GM18867 (cell line): ENCODE measurements around the gene KYAT1.
A peak's percentile ranks its signal among the peaks of the same experiment; 100 is the strongest.

ENCODE experiments used
- ATAC-seq: cut with Tn5 transposase; IDR thresholded peaks from one replicate; pipeline ENCODE4 v1.9.1; 2021; ENCODE audit warnings: mild to moderate bottlenecking, moderate library complexity; ENCODE audit not compliant: unreplicated experiment

KYAT1 gene

DNA sequence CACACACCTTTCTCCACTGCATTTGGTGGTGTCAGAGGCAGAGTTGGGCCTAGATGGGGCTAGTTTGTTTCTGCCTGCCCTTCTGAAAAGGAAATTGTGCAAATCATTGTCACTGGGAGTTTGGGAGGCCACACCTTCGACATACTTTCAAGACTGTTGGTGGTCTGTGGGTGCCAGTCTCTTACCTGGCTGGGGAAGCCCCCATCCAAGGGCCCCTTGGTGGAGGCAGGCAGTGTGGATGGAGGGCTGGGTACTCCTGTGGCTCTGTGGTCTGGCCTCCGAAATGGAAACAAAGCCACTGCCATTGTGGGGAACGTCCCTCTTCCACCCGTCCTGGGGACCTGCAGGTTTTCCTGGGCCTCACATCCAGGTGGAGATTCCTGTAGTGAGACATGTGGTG is 28.1 kb upstream of the KYAT1 start:
- ATAC-seq = no peak

DNA sequence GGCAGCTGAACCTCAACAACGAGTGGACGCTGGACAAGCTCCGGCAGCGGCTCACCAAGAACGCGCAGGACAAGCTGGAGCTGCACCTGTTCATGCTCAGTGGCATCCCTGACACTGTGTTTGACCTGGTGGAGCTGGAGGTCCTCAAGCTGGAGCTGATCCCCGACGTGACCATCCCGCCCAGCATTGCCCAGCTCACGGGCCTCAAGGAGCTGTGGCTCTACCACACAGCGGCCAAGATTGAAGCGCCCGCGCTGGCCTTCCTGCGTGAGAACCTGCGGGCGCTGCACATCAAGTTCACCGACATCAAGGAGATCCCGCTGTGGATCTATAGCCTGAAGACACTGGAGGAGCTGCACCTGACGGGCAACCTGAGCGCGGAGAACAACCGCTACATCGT is 26.6 kb upstream of the KYAT1 start:
- ATAC-seq = no peak

DNA sequence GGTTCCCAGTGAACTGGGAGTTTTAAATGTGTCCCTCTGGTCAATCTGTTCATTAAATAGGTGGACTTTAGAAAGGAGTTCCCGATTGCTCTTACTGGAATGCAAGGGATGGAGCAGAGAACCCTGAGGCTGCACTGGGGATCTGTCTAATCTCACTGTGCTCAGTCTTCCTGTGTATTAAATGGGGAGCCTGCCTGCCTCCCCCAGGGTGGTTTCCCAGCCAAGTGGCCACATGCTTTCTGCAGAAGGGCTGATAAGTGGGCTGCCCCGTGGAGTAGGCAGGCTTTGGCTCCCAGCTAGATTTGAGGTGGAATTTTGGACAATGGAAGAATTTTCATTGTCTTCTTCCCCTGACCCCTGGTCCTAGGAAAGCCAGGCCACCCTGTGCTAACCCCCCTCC is 25.0 kb upstream of the KYAT1 start:
- no peak for ATAC-seq

DNA sequence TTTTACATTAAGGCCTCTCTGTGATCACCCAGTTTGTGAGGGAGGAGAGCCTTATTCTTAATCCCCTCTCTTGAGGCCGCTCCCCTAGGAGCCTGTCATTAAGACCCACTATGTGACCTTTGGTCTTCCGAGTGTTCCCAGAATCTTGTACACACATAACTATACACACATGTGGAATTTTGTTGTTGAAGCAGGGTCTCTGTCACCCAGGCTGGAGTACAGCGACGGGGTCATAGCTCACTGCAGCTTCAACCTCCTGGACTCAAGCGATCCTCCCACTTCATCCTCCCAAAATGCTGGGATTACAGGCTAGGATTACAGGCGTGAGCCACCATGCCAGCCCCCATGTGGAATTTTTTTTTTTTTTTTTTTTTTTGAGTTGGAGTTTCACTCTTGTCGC is 24.2 kb upstream of the KYAT1 start:
- ATAC-seq = no peak

DNA sequence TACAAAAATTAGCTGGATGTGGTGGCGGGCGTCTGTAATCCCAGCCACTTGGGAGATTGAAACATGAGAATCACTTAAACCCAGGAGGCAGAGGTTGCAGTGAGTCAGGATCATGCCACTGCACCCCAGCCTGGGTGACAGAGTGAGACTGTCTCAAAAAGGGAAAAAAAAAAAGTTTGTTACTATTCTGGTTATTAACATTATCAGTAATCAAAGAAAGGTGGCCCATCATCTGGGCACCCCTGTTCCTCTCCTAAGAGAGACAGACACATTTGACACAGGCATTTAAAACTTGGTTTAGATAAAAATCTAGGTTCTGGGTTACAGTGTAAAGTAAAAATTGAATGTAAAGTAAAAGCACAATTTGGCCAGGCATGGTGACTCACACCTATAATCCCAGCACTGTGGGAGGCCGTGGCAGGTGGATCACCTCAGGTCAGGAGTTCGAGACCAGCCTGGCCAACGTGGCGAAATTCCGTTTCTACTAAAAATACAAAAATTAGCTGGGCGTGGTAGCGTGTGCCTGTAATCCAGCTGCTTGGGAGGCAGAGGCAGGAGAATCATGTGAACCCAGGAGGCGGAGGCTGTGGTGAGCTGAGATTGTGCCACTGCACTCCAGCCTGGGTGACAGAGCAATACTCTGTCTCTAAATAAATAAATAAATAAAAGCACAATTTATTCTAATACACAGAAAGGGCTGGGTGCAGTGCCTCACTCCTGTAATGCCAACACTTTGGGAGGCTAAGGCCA is 22.3 kb upstream of the KYAT1 start:
- ATAC-seq = no peak

DNA sequence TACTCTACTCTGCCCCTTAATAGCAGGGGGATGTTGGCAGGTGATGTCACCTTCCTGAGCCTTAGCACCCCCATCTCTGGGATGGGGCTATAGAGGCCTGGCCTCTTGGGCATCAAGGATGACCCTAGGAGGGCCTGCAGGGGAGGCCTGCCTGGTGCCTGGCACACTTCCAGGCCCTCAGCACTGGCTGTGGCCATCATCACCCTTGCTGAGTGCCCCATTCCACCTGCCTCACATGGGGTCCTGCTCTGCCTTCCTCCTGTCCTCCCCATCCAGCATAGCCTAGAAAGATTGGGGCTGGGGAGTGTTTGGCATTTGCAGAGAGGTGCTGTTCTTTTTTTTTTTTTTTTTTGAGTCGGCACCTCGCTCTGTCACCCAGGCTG is 21.3 kb upstream of the KYAT1 start:
- no peak for ATAC-seq

DNA sequence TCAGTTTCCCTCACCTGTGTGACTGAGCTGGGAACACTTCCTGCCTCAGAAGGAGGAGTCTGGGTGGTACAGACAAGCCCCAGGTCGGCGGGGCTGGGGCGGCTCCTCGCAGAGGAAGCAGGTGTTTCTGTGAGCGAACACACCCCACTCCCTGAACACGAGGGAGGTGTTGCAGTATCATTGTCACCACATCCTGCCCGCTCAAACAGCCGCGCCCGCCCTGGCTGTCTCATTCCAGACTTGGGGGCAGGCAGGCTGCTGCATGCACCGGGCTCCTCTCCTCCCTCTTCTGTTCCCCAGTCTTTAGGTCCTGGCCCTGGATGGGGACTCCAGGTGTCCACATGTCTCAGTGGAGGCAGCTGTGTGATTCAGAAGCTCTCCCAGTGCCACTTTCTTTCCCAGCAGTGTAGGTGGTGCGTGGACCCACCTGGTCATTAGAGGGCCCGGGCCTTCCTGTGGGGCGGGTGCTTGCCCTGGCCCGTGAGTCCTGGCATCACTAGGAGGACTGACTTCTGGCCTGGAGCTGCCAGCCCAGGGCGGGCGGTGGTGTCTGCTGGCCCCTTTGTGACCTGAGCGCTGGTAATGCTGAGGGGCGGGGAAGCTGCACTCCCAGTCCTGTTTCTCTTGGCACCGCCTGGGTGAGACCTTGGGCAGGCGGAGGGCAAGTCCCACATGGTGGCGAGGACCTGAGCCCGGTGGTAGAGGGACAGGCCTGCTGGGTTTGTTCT is 20.8 kb upstream of the KYAT1 start:
- peak; percentile 82 for ATAC-seq

DNA sequence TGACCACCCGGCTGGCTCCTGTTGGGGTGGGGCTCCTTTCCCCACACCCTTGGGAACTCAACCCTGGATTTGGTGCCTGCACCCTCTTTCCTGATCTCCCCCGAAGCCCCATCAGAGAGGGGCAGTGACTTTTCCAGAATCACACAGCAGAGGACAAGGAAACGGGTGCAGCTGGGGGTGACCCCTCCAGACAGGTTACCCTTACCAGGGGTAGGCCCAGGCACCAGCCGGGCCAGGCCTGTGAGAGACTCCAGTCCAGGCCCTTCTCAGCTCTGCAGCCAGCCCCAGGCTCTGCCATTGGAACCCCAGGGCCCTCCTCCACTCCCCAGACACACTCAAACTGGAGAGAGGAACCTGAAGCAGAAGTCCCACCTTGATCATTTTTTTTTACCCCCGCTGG is 20.1 kb upstream of the KYAT1 start:
- peak; percentile 7 for ATAC-seq

DNA sequence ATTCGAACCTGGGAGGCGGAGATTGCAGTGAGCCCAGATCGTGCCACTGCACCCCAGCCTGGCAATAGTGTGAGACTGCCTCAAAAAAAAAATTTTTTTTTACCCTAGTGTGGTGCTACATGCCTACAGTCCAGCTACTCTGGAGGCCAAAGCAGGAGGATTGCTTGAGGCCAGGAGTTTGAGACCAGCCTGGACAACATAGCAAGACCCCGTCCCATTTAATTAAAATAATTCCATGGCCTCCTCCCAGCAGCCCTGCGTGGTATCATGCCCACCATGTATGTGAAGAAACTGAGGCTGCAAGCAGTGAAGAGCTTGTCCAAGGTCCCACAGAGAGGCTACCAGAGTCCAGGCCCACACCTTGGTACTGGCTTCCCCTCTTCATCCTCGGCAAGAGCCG is 19.6 kb upstream of the KYAT1 start:
- ATAC-seq = no peak

DNA sequence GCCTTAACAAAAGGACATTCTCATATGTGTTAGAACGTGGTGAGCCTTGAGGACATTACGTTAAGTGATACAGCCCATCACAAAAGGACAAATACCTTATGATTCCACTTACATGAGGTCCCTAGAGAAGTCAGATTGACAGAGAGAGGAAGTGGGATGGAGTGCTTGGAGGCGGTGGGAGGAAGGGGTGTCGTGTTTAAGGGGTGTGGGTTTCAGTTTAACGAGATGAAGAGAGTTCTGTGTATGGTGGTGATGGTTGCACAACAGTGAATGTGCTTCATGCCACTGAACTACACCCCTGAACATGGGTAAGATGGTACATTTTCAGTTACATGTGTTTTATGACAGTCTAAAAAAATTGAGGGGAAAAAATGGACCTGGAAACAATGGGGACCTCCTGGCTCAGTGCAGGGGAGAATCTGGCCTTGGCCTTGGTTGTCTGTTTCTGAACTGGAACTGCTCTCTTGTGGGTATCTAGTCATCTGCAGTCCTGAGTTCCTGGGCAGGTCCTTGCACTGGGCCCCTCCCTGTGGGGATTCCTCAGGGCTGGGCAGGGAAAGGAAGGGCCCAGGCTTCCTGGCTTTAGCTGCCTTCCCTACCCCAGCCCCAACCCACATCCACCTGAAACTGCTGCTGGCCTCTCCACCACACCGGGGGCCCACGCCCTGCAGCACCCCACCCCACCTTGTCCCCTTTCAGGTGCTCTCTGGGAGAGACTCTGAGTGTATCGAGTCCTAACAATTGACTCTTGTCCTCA is 18.0 kb upstream of the KYAT1 start:
- ATAC-seq = no peak

DNA sequence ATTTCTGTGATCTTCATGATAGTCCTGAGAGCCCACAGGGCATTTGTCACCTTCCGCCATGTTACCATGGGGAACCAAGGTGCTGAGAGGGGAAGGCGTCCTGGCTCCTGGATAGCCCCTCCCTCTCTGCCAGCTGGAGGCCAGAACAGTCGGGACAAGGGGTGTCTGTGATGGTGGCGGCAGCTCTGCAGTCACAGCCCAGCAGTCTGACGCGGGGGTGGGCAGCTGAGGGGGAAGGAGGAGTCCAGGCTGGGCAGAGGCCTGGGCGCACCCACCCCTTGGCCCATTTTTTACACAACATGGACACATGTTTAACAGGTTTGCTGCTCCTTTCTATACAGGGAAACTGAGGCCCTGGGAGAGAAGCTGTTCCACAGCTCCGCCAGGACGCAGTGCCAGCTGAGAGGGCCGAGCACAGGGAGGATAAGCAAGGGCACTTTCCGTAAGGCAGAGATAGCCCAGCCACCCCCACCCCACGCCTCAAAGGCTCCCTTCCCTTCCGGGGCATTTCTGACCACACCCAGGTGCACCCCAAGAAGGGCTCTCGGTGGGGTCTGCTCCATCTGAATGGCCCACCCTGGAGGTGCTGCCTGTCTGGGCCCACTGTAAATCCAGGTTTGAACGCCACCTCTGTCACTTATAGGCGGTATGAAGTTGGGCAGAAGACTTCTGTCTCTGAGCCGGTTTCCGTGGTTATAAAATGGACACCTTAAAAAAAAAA is 17.3 kb upstream of the KYAT1 start:
- ATAC-seq = no peak

DNA sequence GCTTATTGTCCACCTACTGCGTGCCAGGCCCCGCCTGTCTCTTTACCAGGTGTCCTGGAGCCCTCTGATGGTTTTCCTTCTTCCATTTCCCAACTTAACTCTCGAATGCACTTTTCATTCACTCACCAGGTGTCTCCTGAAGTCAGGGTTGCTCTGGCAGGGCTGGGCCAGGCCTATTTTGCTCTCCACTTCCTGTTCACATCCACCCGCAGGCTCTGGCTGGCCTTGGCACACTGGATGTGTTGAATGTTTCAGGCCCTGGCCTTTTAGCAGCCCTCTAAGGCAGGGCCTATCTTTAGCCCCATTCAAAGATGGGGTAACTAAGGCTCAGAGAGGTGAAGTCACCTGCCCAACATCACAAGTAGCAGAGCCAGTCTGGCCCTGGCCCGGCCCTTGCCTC is 16.6 kb upstream of the KYAT1 start:
- no peak for ATAC-seq

DNA sequence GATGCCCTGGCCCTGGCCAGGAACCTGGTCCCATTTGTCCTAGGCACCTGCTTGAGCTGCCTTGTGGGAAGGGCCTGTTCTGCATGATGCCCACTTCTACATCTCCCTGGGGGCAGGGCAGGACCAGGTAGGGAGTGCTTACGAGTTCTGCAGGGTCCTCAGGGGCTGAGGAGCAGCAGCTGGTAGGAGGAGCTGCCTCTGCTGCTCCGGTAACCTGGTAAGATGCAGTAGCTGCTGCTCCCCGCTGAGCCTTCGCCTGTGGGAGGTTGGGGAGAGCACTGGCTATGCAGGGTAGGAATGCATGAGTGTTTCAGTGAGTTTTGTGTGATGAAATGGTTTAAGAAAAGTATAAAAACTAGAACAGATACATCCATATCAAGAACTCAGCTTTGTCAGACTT is 13.8 kb upstream of the KYAT1 start:
- ATAC-seq = no peak

DNA sequence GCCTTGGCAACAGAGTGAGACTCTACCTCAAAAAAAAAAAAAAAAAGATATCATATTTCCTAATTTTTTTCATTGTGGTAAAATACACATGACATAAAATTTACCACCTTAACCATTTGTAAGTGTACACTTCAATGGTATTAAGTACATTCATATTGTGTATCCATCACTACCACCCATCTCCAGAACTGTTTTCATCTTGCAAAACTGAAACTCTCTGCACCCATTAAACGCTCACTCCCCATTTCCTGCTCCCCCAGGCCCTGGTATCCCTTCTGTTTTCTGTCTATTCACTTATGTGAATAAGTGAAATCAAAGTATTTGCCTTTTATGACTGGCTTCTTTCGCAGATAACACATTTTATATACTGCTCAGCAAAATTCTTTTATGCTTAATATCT is 13.0 kb upstream of the KYAT1 start:
- no peak for ATAC-seq

DNA sequence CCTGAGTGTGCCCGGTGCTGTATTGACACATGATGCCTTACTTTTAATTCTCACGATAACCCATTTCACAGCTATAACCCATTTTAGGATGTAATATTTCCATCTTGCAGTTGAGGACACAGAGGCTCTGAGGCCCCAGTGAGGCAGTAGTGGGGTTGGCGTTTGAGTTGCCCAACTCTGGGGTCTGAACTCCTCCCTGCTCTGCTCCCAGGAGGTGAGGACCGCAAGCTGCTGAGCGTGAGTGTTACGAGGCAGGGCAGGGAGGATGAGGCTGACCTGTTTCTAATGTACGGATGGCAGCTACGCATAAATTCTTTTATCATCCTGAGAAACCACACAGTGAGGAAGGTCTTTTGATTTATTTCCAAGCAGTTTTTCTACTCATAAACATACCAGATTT is 11.6 kb upstream of the KYAT1 start:
- no peak for ATAC-seq

DNA sequence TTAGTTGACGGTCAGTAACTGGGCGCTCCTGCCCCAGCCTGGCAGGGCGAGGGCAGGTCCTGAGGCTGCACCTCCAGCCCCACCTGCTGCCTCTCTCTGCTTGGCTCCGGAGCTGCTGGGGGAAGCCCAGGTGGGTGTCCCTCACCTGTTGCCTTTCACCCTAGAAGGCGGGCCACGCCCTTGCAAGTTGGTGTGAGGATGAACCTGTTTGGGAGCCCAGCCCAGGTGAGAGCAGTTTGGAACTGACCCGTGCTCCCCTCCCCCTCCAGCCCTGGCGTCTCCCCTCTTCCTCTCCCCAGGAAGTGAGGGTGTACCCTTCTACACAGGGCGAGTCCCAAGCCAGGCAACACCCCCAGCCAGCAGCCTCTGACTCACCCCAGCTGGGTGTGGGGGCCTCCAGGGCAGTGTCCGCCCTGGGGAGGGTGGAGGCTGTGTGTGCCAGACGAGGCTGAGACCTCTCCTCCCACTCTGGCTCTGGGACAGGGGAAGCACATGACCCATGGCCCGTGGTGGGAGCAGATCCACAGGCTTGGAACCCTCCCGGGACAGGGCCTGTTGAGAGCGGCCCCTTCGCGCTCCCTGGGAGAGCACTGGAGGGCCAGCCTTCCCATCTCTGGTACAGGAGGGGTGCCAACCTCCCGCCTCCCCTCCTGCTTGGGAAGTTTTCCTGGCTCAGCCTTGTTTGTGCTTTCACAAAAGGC is 10.6 kb upstream of the KYAT1 start:
- no peak for ATAC-seq

DNA sequence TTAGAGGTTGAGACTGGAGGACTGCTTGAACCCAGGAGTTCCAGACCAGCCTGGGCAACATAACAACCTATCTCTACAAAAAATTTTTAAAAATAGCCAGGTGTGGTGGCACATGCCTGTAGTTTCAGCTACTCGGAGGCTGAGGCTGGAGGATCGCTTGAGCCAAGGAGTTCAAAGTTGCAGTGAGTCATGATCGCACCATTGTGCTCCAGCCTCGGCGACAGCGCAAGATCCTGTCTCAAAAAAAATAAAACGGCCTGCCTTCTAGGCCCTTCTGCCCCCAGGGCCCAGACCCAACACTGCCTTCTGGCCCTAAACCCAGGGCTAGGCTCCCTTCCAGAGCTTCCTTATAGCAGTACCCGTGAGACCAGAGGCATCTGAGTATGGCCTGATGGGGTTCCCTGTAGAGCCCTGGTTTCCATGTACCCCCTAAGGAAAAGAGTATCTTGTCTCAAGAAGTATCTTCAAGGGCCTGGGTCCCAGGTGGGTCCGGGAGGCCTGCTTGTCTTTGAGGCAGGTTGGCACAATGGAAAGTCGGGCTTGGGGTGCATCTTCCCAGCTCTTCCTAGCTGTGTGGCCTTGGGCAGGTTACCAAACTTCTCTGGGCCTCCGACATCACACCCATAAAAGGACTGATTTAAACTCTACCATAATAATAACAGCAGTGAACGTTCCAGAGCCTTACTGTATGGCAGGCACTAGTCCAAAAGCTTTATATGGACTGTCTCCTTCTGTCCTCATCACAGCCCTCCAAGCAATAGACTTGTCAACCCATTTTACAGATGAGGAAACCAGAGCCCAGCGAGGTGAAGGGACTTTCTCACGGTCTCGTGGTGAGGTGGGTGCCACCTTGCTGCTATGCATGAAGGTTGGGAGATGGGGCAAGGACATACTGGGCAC is 9.8 kb upstream of the KYAT1 start:
- no peak for ATAC-seq

DNA sequence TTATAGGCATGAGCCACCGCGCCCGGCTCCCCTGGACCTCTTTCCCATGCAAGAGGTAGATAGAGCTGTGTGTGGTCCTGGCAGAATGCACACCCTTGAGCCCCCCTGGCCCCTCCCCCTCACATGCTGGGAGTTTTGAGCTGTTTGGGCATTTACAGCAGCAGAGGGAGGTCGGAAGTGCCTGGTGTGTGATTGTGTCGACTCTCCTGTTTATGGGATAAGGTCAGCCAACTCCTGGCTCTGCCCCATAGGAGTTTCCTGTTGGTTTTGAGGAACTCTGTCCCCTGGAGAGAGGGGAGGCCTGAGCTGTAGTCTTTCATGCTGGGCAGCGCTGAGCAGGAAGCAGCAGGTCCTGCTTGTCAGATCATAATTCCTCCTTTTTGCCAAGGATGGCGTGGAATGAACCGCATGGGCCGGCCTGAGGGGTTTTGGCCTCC is 6.2 kb upstream of the KYAT1 start:
- no peak for ATAC-seq

DNA sequence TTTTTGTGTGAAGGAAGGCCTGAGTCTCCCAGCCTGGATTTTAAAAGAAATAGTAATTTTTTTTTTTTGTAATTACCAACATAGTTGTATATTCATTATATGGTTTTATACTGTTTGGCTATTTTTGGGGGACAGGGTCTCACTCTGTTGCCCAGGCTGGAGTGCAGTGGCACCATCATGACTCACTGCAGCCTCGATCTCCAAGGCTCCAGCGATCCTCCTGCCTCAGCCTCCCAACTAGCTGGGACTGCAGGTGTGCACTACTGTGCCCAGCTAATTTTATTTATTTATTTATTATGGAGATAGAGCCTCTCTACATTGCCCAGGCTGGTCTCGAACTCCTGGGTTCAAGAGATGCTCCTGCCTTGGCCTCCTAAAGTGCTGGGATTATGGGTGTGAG is 5.3 kb upstream of the KYAT1 start:
- no peak for ATAC-seq
